COLO829 (cell line): ENCODE measurements around the gene AGRN.
"Not testable (repeated sequence)": the region's sequence is repeated elsewhere in the genome, so short reads cannot be mapped to it uniquely, and the experiment has no call there.

ENCODE experiments used
- DNase-seq: peaks from one replicate; pipeline ENCODE4 v3.0.0; 2012; ENCODE audit warnings: low spot score

AGRN gene

GRCh38 chr1:1020000-1020404 is at the start of gene AGRN:
Gene AGRN, plus strand, starts transcription at chr1:1020120. Its CDS starts 53 bp downstream, at chr1:1020173.
- no peak for DNase-seq

- no peak for DNase-seq
Measured at GRCh38 chr1:970242-970972, 49.5 kb upstream of the AGRN start.

DNA sequence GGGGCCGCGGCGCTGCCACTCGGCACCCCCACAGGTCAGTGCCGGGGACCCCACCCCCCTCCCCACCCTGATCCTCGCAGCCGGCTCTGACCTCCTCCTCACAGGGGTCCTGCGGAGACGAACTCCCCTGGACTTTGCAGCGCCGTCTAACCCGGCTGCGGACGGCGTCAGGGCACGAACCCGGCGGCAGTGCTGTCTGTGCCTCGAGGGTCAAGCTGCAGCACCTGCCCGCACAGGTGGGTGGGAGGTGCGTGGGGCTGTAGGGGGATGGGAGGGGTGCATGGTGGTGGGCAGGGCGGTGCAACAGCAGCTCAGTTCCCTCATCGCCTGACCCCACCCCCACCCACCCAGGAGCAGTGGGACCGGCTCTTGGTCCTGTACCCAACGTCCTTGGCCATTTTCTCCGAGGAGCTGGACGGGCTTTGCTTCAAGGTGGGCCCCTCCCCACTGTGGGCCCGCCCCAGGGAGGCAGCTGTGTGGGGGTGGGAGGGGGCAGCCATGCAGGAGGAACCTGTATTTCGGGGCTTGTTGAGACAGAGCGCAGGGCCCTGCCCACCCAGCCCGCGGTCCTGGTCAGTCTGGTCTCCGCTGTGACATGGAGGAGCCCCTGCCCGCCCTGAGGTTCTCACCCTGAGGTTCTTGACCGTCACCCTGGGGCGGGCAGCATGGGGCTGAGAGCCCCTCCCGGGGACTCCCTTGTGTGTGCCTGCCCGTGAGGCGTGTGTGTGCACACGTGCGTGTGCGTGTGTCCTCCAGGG is 48.8 kb upstream of the AGRN start:
- DNase-seq = no peak

- no peak for DNase-seq
Measured at GRCh38 chr1:971751-972506, 48.0 kb upstream of the AGRN start.

- DNase-seq = no peak
Measured at GRCh38 chr1:972726-973458, 47.0 kb upstream of the AGRN start.

GRCh38 chr1:973459-974292 is 46.2 kb upstream of the AGRN start:
- no peak for DNase-seq

- no peak for DNase-seq
Measured at GRCh38 chr1:974293-974640, 45.7 kb upstream of the AGRN start.

DNA sequence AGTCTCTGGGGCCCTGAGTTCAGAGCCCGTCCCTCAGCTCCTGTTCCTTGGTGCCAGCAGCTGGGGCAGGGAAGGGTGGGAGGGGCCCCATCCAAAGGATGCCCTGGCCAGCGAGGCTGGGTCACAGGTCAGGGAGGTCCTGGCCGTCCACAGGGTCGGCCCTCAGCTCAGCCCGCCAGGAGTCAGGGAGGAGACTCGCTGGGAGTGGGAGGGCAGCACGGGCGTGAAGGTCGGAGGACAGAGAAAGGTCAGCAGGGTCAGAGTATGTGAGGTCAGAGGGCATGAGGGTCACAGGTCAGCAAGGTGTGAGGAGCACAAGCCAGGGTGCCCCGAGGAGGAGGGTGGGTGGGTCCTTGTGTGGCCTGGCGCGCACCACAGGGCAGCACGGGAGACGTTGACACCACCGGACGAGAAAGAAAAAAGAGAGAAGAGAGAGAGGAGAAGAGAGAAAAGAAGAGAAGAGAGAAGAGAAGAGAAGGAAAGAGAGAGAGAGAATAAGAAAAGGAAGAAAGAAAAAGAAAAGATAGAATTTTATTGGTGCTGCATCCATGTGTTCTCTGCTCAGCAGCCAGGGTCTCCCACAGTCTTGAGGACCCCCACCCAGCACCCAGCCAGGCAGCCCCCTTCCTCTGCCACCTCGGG is 45.1 kb upstream of the AGRN start:
- DNase-seq = no peak

GRCh38 chr1:975365-975764 is 44.6 kb upstream of the AGRN start:
- no peak for DNase-seq

DNA sequence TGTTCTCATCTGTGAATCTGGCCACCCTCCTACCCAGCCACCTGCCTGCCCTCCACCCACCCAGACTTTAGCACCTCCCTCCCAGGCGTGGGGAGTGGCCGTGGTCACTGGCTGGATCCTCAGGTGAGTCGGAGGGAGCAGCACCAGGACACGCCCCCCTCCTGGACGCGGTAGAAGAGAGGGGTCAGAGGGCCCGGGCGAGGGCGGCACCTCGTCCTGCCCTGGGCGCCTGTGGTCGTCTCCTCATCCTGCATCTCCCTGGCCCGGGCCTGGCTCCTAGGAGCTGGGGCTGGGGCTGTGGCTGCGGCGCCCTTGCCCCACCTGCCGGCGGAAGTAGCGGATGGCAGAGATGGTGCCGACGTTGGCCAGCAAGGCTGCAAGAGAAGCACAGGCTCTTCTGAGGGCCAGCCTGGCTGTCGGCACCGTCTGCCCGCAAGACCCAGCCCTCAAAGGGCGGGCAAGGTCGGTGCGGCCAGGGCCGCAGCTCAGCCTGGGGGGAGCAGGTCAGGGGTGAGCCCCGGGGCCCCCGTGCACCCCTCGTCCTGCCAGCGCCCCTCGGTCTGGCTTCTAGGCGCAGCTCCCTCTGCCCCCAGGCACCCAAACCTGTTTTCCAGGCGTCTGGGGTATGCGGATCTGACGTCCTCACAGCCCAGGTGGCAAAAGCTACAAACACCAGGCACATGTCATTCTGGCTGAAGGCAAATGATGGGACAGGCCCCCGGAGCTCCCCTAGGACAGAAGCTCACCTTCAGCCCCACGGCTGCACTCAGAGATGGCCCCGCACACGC is 43.8 kb upstream of the AGRN start:
- no peak for DNase-seq

- DNase-seq = not testable (repeated sequence)
Measured at GRCh38 chr1:976791-977190, 43.1 kb upstream of the AGRN start.

DNA sequence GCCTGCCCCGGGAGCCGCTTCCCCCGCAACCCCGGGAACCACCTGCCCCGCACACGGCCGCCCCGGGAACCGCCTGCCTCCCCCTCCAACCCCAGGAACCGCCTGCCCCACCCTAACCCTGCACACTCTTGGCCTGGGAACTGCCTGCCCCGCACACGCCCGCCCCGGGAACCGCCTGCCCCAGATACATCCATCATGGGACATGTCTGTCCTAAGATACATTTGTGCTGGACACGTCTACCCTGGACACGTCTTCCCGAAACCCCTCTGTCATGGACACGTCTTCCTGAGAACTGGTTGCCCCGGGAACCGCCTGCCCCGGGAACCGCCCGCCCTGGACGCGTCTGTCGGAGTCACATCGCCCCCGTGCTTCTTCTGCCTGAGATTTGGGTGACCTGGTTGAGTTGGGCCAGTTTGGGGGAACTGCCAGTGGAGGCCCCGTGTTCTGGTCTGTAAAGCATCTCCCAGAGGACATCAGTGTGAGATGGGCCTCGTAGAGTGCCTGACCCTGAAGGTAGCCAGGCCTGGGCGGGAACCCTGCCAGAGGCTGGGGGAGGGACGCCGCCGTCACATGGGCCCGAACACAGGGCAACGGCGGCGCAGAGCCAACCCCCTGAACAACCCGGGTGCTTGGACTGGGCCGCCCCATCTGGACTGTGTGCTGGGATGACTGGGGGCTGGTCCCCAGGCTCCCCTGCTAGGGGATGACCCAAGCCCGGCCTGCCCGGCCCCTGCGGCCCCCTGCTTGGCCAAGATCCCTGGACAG is 41.7 kb upstream of the AGRN start:
- no peak for DNase-seq

DNA sequence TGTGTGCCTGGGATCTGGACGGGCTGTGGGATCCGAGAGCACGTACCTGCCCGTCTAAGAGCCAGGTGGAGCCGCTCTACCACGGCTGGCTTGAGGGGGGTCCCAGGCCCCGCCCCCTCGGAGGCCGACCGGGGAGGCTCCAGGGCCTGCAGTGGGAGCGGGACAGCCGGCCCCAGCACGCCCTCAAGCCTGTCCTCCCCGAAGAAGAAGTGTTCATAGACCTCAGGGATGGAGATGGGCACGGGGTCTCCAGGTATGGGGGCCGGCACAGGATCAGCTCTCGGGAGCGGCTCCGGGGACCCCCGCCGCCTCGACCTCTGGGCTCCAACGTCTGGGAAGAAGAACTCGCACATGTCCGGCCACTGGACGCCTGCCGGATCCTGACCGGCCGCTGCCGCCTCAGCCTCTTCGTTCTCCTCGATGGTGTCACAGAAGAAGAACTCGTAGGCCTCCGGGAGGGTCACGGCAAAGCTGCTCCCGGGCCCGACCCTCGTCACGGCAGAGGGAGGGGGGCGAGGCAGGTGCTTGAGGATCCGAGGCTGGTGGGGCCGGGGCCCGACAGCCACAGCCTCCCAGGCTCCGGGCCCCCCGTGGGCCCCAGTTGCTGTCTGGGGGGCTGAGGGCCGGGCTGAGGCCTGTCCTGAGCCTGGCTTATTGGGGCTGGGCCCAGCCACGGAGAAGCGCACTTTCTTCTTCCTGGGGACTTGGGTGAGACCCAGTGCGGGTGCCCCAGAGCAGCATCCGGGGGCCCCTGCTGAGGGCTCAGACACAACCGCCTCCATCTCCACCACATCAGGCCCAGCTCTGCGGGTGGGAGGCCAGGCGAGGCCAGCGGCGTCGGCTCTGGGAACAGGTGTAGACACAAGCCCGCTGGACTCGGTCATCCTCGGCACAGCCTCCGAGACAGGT is 40.8 kb upstream of the AGRN start:
- DNase-seq = no peak

- no peak for DNase-seq
Measured at GRCh38 chr1:979744-980072, 40.2 kb upstream of the AGRN start.

DNA sequence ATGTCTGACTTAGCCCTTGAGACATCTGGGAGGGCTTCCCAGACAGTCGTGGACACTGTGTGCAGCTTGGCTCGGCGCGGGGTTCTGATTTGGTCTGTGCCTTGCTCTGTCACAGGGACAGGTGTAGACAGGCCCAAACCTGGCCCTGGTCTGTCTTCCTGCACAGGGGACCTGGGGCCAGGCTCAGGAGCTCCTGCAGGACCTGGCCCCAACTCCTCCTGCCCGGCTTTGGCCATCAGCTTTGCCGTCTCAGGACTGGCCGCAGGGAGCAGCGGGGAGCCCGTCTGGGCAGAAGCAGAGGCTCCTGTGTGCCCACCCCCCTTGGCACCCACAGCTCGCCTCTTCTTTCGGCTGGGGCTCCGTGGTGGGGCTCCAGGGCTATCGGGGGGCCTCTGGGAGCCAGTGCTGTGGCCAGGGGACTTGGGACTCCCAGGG is 39.8 kb upstream of the AGRN start:
- DNase-seq = no peak

DNA sequence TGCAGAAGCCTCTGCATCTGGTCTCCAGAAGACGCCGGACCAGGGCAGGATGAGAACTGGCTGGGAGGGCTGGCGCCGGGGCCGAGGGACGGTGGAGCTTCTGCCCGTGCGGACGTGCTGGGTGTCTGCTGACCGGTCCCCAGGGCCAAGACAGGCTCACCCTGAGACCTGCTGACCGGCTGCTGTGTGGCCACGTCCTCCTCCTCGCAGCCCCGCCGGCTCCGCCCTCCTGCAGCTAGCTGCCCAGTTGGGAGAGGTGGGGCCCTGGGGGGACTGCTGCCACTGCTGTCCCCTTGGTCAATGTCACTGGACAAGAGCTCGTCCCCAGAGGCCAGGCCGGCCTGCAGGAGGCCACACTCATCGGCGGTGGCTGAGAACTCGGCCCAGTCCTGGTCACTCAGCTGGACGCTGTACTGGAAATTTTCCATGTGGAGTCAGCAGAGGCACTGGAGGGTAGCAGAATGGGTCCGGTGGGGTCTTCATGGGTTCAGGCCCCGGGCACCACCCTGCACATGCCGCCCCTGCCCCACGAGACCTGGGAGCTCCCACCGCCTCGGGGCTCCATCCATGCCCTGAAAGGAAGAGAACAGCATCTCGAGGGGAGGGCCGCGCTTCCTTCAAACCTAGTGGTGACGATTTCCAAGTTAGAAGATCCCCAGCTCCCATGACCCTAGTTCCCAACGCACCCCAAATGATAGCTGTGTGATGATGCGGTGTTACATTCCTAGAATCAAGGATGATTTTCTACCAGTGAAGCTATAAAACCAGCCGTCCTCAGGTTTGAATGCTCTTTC is 39.1 kb upstream of the AGRN start:
- no peak for DNase-seq

- no peak for DNase-seq
Measured at GRCh38 chr1:981491-981954, 38.4 kb upstream of the AGRN start.
